Liver (tissue), 9 donors: Measurements from ENCODE around the gene ZSCAN31. TPM values are rescaled to one million over a fixed set of nuclear protein-coding genes. Genes with fewer than 3 reads are reported as not detected.

Experiments used
- DNase-seq: peaks from one replicate; pipeline ENCODE4 v3.0.0-alpha.2; 2017; ENCODE audit warnings: low spot score
- H3K27ac ChIP-seq, 2 donors: one replicate each; pipeline ENCODE4 v1.7.0; 2013; ENCODE audit warnings: inconsistent platforms in 2 of 2, low read length in 2 of 2, control low read depth in 1 of 2, low read depth in 1 of 2, mild to moderate bottlenecking in 1 of 2
- H3K27me3 ChIP-seq, 4 donors: one replicate each; pipeline versions ENCODE4 v1.6.1 to v1.7.0; 2013; ENCODE audit warnings: low read length in 3 of 4, inconsistent platforms in 1 of 4, mild to moderate bottlenecking in 1 of 4, moderate library complexity in 1 of 4; ENCODE audit not compliant: control insufficient read depth in 4 of 4, insufficient read depth in 4 of 4
- H3K36me3 ChIP-seq, 4 donors: one replicate each; pipeline versions ENCODE4 v1.6.1 to v1.7.0; 2013; ENCODE audit warnings: low read length in 3 of 4, mild to moderate bottlenecking in 3 of 4, low read depth in 1 of 4, moderate library complexity in 1 of 4; ENCODE audit not compliant: control insufficient read depth in 4 of 4, insufficient read depth in 3 of 4
- H3K4me1 ChIP-seq, 4 donors: one replicate each; pipeline versions ENCODE4 v1.6.1 to v1.7.0; 2013; ENCODE audit warnings: low read length in 3 of 4, mild to moderate bottlenecking in 3 of 4, moderate library complexity in 1 of 4; ENCODE audit not compliant: control insufficient read depth in 4 of 4, insufficient read depth in 4 of 4
- H3K4me3 ChIP-seq, 3 donors: one replicate each; pipeline versions ENCODE4 v1.6.1 to v1.7.0; 2013; ENCODE audit warnings: low read length in 3 of 3, control low read depth in 1 of 3, low read depth in 1 of 3, mild to moderate bottlenecking in 1 of 3
- H3K9ac ChIP-seq, 2 donors: one replicate each; pipeline ENCODE4 v1.7.0; 2013; ENCODE audit warnings: low read length in 2 of 2, mild to moderate bottlenecking in 2 of 2, moderate library complexity in 2 of 2, control low read depth in 1 of 2, low read depth in 1 of 2
- H3K9me3 ChIP-seq, 4 donors: one replicate each; pipeline versions ENCODE4 v1.6.1 to v1.7.0; 2013; ENCODE audit warnings: low read length in 3 of 4; ENCODE audit not compliant: control insufficient read depth in 4 of 4
- CTCF ChIP-seq: fragments of 150-350 bp; IDR thresholded peaks from 2 replicates; pipeline ENCODE4 v1.5.1; 2017; ENCODE audit warnings: improper control_type of control experiment, low read depth, low read length; ENCODE audit not compliant: missing input control
- EGR1 ChIP-seq, 2 donors: IDR thresholded peaks; 2 replicates each; pipeline ENCODE4 v1.6.1; 2016 to 2018; ENCODE audit warnings: antibody characterized with exemption in 2 of 2, low read depth in 2 of 2
- FOXA1 ChIP-seq: IDR thresholded peaks from 2 replicates; pipeline ENCODE4 v1.6.1; 2016; ENCODE audit warnings: antibody characterized with exemption
- FOXA2 ChIP-seq: IDR thresholded peaks from 2 replicates; pipeline ENCODE4 v1.6.1; 2016; ENCODE audit warnings: antibody characterized with exemption
- GABPA ChIP-seq, 2 donors: IDR thresholded peaks in 1 of 2; conservative IDR thresholded peaks in 1 of 2; 2 replicates each; pipeline ENCODE4 v1.6.1; 2016; ENCODE audit warnings: antibody characterized with exemption in 2 of 2, mild to moderate bottlenecking in 1 of 2, moderate library complexity in 1 of 2
- HNF4A ChIP-seq, 2 donors: conservative IDR thresholded peaks; 2 replicates each; pipeline ENCODE4 v1.6.1; 2016; ENCODE audit warnings: antibody characterized with exemption in 2 of 2, mild to moderate bottlenecking in 2 of 2
- HNF4G ChIP-seq: IDR thresholded peaks from 2 replicates; pipeline ENCODE4 v1.6.1; 2016; ENCODE audit warnings: antibody characterized with exemption
- MAX ChIP-seq: IDR thresholded peaks from 2 replicates; pipeline ENCODE4 v1.6.1; 2016; ENCODE audit warnings: antibody characterized with exemption
- NR2F2 ChIP-seq: IDR thresholded peaks from 2 replicates; pipeline ENCODE4 v1.6.1; 2016; ENCODE audit warnings: antibody characterized with exemption
- RXRA ChIP-seq, 2 donors: IDR thresholded peaks; 2 replicates each; pipeline ENCODE4 v1.6.1; 2017 to 2018; ENCODE audit warnings: antibody characterized with exemption in 2 of 2, mild to moderate bottlenecking in 1 of 2
- SP1 ChIP-seq: IDR thresholded peaks from 2 replicates; pipeline ENCODE4 v1.6.1; 2018; ENCODE audit warnings: antibody characterized with exemption, mild to moderate bottlenecking
- YY1 ChIP-seq: IDR thresholded peaks from 2 replicates; pipeline ENCODE4 v1.6.1; 2016; ENCODE audit warnings: antibody characterized with exemption, mild to moderate bottlenecking
- WGBS: extraction: QIAGEN DNeasy Blood & Tissue Kit; methylation state at CpG from one replicate; pipeline ENCODE4 v1.1.7; 2013; 5-methylcytosine and 5-hydroxymethylcytosine counted together
- polyA plus RNA-seq, 2 donors: library from polyadenylated mRNA; stranded (reverse) in 1 of 2; unstranded in 1 of 2; fragments of 200-250 nt in 1 of 2; fragments of >200 nt in 1 of 2; fragmentation: Nextera tagmentation in 1 of 2; extraction: Ambion mirVana in 1 of 2; gene quantifications; one replicate each; pipeline versions ENCODE4 v1.2.1 to v1.2.3, GENCODE V29; 2013 to 2015
- total RNA-seq, 2 donors: library from RNA; depleted of rRNA; stranded (reverse); fragments of >200 nt; gene quantifications; one replicate each; pipeline ENCODE4 v1.2.3, GENCODE V29; 2014
- donor health status: healthy.
- donor health status: healthy.
- donor health status: healthy.
- donor health status: healthy.
- donor health status: healthy.

The ZSCAN31 gene
- total and polyA plus RNA-seq, 4 donors = 3.3 to 10.2 (median 3.7) TPM

- H3K4me3 ChIP-seq = no peak overlapping the region
- no peaks in the 10 kb centered on the region for H3K9me3 ChIP-seq
- peak overlapping the region in 1 of 2 donors; percentile 8 for H3K27ac ChIP-seq
- 90% methylated on average over 3 of the region's 3 CpGs for WGBS
- no peaks in the 10 kb centered on the region for H3K36me3 ChIP-seq
- H3K27me3 ChIP-seq = no peaks in the 10 kb centered on the region
- no peak for DNase-seq
- peaks cover 4 to 36% (median 27%) of the 10 kb centered on the region in 4 donors for H3K4me1 ChIP-seq
- no peak overlapping the region for H3K9ac ChIP-seq
- TF ChIP-seq HNF4G = no peak
- TF ChIP-seq SP1 = no peak
- TF ChIP-seq GABPA (IDR thresholded peaks at IDR 0.05 in 1 of 2, conservative IDR thresholded peaks at IDR 0.05 in 1 of 2) = no peak
- no peak for TF ChIP-seq RXRA (IDR thresholded peaks at IDR 0.05)
Observed at GRCh38 chr6:28353356-28353755, 17.4 kb upstream of the ZSCAN31 start.

- Histone ChIP-seq H3K4me3 (no peak overlapping the region), H3K36me3 (no peaks in the 10 kb centered on the region), H3K9ac (no peak overlapping the region), H3K27ac (no peak overlapping the region), H3K4me1 (peaks cover 4 to 33% (median 25%) of the 10 kb centered on the region in 4 donors), H3K9me3 (no peaks in the 10 kb centered on the region), H3K27me3 (no peaks in the 10 kb centered on the region)
- DNase-seq = no peak
- TF ChIP-seq FOXA2 (no peak), EGR1 (IDR thresholded peaks at IDR 0.05; ENCODE audit: low read depth in 2 of 2) (no peak), CTCF (no peak), NR2F2 (no peak)
- 79% methylated on average over 2 of the region's 2 CpGs for WGBS
Observed at GRCh38 chr6:28351493-28351925, 15.6 kb upstream of the ZSCAN31 start.

GRCh38 chr6:28351087-28351486 is 15.1 kb upstream of the ZSCAN31 start:
- peaks cover 4 to 29% (median 21%) of the 10 kb centered on the region in 4 donors for H3K4me1 ChIP-seq
- H3K27ac ChIP-seq = no peak overlapping the region
- peak; percentile 18 to 19 for TF ChIP-seq RXRA (IDR thresholded peaks at IDR 0.05)
- no peak for TF ChIP-seq MAX
- TF ChIP-seq FOXA2 = no peak
- TF ChIP-seq YY1 = peak; percentile 32
- no peak for TF ChIP-seq FOXA1
- peak in 1 of 2 donors; percentile 26 for TF ChIP-seq GABPA (IDR thresholded peaks at IDR 0.05 in 1 of 2, conservative IDR thresholded peaks at IDR 0.05 in 1 of 2)
- TF ChIP-seq HNF4A (conservative IDR thresholded peaks at IDR 0.05) = peak in 1 of 2 donors; percentile 25
- H3K36me3 ChIP-seq = no peaks in the 10 kb centered on the region
- WGBS = 59% methylated on average over 2 of the region's 2 CpGs
- H3K9me3 ChIP-seq = no peaks in the 10 kb centered on the region
- H3K9ac ChIP-seq = peak overlapping the region in 1 of 2 donors; percentile 84
- peak overlapping the region in 1 of 3 donors; percentile 62 for H3K4me3 ChIP-seq
- no peak for DNase-seq
- no peaks in the 10 kb centered on the region for H3K27me3 ChIP-seq
